CD4-positive, alpha-beta T cell treated with Interleukin-17A for 1 hour (primary cell): Measurements from ENCODE around the gene TBC1D1.
A peak's percentile ranks its signal among the peaks of the same experiment; 100 is the strongest.

Experiments used
- DNase-seq: peaks from one replicate; pipeline ENCODE4 v3.0.0-alpha.2; 2020

The TBC1D1 gene

DNA sequence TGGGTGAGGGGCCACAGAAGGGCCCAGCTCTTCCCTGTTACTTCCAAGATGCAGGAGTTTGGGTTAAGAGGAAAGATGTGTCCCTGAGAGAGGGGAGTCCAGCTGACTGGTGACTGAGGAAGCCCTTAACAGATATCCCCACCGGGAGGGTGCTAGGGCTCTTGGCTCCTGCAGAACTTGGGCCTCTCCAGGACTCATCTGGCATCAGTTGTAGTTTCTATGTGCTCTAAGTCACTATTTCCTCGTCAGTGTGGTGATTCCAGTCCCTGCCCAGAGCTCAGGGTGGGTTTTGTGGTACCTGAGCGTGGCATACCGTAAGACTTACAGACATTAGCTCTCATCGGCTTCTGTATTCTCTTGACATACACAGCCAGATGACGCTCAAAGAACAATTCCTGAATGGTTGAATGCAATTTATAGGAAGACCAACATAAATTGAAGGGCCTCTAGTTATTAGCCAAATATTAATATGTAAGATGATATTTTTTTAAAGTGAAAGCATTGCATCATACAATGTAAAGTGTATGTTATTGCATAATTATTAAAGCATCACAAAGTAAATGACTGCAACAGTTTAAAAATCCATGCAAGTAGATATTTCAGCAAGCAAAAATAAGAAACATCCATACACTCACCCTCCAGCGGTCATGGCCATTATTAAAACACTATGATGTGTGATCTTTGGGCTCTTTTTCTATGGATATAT, 264.9 kb downstream of the TBC1D1 start:
- no peak for DNase-seq

DNA sequence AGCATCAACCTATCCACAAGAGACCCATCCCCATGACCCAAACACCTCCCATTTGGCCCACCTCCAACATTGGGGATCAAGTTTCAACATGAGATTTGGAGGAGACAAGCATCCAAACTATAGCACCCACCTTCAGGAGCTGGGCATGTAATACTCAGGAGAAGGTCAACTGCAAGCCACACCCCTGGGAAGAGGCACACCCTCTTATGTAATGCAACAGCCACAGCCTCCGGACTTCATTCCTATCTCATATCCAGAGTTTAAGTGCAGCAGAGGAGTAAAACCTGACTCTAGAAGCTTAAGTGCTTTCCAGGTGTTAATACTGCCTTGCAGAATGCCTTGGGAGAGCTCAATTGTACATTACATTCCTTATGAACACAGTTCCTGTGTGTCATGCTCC, 266.7 kb downstream of the TBC1D1 start:
- DNase-seq = no peak

DNA sequence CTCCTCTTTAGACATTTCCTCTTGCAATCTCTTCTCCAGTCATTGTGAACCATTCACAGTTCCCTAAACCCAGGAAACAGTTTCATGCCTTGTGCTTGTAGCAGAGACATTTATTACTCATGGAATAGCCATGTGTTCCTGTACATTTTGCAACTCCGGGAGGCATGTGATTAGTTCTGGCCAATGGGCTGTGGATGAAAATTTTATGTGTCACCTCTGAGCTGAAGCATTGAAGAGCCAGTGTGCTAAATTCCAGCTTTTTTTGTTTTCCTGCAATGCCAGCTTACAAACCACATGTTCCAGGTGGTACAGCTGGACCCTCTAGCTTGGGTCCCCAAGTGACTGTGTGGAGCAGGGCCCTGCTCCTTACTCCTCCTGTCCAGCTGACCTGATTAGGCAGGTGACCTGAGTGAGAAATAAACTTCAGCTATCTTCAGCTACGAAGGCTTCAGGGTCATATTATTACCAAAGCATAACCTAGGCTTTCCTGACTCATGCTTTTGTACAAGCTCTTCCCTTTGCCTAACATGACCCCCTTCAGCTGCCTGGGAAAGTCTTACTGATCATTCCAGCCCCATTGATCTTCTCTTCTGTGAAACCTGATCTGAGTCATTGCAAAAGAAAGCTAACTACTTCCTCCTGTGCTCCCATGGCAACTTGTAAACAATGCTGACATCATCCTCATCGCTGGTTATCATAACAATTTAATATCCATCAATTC, 269.8 kb downstream of the TBC1D1 start:
- DNase-seq = peak; percentile 83

DNA sequence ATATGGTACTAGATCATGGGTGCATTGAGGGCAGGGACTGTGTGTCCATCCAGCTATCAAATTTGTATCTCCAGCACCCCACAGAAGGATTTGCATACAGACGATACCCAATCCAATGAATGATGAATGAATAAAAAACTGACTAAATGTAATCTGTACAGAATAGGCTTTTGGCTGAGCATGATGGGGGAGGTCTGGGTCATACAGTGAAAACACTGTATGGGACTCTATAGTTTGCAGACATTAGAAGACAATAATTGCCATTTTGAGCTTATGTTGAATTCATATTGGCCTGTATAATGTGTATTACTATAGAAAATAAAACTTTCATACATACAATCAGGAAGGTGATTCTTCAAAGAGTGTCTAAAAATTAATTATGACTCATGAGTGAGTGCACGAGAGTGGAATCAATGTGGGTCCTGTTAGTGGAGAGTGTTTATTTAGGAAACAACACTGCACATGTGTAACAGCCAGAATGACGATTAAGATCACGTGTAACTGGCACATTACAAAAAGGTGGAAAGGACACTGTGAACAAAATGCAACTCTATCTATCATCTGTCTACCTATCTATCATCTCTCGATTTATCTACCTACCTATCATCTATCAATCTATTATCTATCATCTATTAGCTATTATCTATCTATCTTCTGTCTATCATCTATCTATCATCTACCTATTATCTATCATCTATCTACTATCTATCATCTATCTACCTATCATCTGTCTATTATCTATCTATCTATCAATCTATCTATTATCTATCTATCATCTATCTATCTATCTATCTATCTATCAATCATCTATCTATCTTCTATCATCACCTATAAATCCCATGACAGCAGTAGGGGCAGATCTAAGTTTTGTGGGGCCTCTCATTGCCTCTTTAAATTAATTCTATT, 270.6 kb downstream of the TBC1D1 start:
- peak; percentile 30 for DNase-seq

DNA sequence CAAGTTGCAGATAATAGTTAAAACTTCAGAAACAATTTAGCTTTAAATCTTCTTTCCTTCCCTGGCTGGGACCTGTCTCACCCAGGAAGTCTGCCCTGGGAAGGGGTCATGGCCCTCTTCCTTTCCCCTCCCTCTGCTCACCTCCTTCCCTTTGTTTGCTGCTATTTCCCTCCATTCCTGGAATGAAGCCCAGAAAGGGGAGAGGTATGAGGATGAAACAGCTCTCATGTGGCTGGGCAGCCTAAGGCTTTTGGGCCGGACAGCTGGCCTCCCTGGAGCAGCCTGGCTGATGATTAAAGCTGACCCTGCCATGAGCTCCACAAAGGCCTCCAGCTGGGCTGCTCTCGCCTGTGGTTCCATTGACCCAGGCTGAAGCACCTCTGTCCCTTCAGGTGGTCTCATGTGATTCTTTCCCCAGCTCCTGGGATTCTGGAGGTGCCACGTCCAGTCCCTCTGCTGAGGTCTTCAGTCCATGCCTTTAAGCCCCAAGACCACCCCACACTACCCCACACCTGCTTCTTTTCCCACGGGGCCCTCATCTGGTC, 271.4 kb downstream of the TBC1D1 start:
- no peak for DNase-seq

DNA sequence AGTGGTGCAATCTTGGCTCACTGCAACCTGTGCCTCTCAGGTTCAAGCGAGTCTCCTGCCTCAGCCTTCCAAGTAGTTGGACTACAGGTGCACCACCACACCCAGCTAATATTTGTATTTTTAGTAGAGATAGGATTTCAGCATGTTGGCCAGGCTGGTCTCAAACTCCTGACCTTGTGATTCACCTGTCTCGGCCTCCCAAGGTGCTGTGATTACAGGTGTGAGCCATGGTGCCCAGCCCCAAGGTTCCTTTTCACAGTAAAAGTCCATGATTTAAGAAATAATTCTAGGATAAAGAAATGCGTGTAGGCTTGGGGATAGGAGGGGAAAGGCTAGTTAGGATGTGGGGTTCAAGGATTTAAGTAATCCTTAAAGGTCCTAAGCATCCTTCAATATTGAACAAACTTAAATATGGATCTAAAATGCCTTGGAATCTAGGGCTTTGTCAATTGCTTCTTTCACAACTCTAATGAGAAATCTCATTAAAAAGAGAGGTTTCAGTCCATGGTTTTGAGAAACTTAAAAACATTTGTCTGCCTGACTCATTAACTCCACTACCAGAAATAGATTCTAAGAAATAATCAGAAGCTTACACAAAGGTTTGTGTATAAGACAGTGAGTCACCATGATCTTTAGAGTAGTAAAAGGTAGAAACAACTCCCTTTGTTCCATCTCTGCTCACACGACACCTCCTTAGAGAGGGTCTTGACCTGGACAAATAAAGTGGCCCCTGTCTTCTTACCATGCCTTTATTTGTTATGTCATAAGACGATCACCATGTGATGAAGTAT, 272.5 kb downstream of the TBC1D1 start:
- no peak for DNase-seq

DNA sequence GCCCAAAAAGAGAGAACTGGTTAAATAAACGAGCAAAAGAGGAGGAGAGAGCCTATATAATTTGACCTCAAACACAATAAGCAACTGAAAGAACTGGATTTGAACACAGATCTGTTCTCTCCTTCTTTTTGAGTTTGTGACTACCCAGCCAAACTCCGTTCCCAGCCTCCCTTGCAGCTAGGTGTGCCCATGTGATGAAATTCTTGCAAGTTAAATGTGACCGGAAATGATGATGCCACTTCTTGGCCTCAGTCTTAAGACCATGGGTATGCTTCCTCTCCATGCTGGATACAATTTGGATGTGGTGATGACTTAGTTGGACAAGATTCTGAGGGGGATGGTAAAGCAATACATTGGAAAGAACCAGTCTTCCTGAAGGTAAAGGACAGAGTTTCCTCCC, 273.5 kb downstream of the TBC1D1 start:
- DNase-seq = no peak

DNA sequence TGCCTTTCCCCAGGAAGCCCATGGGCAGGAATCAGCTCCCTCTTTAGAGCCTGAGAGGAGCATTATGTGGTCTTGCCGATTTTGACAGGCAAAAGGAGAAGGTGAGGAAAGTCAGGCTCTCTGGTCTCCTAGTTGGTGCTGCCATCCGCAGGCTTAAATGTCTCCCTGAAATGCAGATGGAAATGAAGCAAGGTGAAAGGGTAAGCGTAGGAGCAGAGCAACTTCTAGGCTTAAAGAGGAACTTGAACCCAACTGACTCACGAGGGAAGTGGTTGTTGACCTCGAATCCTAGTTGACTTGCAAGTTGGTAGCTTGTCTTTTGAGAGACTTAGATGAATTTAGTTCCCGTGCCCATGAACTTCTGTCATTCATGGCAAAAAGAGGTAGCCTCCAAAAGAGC, 275.2 kb downstream of the TBC1D1 start:
- peak; percentile 17 for DNase-seq

DNA sequence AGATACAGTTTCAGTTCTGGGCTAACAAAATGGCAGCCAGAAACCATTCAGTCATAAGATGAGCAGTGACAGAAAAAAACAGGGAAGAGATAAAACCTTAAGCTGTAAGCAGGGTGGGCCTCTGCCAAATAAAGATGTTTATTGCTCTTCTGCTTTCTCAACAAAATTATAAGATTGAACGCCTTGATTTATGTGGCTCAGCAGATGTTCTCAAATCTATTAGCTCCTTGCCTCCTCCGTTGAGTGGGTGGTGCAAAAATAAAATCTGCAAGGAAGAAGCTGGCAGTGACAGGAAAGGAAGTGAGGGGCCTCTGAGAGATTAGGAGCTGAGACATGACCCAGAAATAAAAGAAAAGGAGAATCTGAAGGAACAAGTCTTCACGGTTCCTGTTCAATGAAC, 275.9 kb downstream of the TBC1D1 start:
- DNase-seq = no peak

DNA sequence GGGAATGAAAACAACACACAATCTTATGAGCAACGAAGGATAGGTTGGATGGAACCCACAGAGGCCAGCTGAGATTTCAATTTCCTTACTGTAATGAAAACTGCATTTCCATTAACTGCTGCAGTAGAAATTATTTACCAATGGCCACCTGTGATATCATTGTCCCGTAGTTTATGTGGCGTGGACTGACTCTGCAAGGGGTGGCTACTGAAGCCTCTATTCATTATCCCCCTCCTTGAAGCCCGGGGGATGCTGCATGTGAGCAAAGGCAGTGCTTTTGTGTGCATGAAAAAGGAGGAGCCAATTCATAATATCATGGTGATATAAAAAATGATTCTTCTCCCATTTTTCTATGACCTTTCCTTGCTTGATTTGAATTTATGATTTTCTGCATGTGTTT, 277.1 kb downstream of the TBC1D1 start:
- DNase-seq = no peak

DNA sequence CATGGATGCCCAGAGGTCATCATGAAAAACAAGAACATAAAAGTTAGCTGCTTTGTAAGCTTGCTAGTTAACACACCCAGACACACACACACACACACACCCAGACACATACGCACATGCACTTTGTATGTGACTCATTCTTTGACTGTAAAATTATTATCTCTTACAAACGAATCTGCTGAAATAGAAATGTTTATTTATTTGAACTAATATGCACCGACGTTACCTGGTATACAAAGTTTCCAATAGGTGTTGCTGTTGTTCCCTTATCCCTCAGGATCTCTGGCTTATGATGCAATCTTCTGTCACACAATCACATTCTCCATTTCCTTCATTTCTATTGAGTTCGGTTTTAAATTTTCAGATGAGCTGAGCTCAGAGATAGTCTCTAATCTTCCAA, 278.6 kb downstream of the TBC1D1 start:
- no peak for DNase-seq

DNA sequence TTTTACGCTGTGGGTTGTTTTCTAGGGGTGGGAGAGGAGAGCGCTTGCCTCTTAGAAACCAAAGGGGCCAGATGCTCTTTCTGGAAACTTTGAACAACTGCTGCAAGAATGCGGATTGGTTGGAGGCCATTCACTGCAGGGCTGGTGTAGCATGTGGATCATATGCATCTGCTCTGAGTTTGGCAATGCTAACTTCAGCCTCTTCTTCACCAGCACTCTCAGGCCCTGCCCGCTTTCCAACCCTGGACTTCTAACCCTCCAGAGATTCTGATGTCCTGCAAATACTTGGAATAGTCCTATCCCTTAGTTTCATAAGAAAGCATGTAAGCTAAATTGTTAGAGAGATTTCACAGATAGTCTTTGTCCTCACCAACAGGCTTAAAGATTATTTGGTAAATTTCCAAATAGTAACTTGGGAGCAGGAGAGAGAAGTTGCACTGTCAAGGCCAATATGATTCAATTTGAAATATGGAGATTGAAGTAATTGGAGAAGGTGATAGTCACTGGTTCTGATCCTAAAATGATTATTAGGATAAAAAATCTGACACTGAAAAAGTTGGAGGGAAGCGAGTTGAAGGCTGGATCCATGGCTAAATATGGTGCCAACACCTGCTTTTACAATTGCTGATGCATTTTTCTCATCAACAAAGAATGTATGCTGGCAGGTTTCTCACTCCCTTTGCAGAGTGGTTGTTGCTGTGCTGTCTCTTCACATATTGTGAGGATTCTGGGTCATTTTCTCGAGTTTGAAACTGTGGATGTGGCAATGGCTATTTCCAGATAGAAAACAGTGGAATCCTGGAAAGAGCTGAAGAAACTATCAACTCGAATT, 279.7 kb downstream of the TBC1D1 start:
- DNase-seq = no peak

DNA sequence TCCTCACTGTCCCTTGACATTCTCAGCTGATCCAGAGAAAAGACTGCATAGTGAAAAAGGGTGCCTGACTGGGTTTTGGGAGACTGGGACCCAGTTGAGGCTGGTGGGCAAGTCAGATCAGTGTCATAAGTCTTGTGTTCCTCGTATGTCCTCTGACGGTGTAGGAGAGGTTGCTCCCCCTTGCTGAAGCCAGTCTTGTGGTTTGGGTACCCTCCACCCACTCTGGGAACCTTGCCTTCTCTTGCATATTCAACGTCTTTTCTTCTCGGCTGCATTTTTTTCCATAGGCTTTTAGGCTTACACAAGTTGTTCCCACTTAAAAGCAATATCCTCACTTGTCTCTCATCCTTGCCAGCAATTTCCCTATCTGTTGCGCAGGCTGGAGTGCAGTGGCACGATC, 281.2 kb downstream of the TBC1D1 start:
- no peak for DNase-seq

DNA sequence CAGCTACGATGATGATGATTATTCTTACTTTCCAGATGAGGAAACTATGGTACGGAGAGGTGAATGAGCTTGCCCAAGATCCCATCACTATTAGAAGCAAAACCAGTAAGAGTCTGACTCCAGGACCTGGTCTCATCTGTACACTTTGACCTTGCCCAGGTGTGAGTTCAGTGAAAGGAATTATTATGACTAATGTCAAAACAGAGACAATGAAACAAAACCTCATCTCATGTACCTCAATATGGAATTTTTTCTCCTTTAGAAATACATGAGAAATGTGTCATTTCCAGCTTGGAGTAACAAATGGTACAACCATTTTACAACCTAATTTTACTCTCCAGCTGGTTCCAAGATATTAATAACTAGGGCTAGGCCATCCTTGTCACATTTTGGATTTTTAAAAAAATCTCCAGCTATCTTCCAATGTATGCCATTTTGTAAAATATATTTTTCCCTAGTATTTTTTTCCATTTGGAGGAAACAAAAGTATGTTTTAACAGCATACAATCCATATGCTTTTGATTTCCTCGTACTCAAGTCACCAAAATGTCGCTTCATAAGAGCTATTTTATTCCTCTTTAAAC, 283.1 kb downstream of the TBC1D1 start:
- no peak for DNase-seq

DNA sequence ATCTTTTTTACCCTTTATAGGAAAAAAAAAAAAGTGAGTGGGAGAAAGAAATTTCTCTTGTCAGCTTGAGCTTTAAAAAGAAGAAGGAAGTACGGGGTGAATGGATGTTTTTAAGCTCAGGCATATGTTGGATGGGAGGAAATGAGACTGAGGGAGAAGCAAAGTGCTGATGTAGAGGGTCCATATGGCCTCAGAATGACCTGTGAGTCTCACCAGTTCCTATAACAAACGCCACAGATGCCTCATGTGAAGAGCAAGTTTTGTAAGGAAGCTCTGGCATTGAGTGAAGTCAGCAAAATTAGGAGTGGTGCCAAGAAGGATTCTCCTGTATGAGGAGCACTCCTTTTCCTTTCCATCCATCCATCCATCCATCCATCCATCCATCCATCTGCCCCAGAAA, 283.9 kb downstream of the TBC1D1 start:
- no peak for DNase-seq

DNA sequence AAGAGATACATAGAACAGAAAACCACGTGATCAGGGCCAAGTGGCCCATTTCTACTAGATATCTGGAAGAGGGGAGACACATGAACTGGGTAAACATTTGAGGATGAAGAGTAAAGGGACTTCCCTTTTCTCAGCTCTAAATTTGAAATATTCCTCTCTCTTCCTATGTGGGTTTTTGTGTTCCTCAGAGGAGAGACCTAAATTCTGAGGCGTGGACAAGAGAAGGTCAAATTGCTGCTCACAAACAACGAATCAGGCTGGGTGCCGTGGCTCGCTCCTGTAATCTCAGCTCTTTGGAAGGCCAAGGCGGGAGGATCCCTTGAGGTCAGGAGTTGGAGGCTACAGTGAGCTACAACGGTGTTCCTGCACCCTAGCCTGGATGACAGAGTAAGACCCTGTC, 285.3 kb downstream of the TBC1D1 start:
- no peak for DNase-seq

DNA sequence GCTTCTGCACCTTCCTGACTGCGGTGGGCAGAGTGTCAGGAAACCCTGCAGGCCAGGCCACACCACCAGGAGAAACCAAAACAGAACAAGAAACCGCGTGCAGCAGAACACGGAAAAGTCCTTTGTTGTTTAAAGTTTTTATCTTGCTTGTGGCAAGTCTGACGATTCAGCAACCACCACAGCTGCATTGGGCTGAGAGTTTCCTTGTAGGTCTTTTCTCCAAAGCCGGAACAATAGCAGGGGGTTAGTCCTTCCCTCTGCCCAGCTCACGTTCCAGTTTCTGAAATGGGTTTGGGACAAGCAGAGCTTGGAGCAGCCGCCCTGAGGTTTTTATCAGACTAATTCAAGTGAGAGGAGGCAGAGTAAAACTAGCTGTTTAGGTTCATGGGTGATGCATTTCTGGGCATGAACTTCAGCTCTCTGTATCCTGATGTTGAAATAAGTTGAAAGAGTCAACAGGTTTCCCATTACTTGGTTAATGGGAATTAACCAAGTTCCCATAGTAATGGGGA, 286.2 kb downstream of the TBC1D1 start:
- DNase-seq = peak; percentile 66

DNA sequence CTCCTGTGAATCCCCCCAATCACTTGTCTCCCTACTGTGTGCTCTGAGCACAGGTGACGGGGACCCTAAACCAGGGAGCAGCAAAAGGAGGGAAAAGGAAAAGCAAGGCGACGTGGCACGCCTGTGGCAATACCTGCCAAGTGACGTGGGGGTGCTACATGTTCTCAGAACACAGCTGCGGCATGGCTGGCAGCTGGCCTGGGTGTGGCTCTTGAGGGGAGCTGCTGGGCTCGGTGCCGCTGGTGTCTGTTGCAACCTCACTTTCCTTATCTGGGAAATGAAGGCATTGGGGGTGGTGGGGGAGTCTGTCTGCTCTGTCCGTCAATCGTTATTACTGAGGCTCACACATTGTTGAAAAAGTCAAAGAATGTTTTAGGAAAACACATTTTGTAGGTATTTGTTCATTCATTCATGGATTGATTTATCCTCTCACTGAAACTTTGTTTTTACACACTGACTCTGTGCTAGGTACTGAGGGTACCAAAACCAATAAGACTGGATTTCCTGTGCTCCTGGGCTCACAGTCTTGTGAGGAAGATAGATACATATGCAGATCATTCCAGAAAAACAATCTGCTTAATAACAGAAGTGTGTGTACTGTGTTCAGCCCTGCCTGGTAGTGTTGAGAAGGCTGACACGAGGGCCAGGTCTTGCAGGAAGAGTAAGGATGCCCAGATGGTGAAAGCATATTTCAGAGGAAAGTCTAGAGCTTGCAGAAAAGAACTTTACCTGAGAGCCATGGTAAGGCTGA, 286.9 kb downstream of the TBC1D1 start:
- peak; percentile 56 for DNase-seq

DNA sequence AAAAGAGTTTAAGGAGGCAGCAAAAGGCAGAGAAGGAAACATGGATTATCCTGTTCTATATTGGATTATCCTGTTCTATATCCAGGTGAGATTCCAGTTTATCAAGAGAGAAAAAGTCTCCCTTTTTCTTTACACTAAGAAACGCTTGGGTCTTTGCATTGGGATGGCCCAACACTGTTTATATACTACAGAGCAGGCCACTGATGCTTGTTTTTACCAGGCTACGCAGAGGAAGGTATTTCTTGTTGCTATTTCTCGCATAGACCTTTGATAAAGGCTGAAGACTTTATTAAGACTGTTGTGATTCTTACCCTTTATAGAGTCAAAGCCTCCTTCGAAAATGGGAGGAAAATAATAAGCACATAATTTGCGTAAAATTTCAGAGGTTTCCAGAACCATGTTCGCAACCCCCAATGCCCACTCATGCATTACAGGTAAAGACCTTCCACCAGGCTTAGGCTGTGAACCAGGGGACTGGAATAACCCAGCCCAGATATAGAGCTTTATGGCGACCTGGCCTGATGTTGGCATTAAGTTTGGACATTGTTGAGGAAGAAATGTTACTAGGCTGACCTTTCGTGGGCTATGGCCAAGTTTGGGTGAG, 287.6 kb downstream of the TBC1D1 start:
- no peak for DNase-seq
